ENCODE results near the gene DNMT3L.
"Not testable (repeated sequence)": the region's sequence is repeated elsewhere in the genome, so short reads cannot be mapped to it uniquely, and the experiment has no call there.

Gene DNMT3L

DNA sequence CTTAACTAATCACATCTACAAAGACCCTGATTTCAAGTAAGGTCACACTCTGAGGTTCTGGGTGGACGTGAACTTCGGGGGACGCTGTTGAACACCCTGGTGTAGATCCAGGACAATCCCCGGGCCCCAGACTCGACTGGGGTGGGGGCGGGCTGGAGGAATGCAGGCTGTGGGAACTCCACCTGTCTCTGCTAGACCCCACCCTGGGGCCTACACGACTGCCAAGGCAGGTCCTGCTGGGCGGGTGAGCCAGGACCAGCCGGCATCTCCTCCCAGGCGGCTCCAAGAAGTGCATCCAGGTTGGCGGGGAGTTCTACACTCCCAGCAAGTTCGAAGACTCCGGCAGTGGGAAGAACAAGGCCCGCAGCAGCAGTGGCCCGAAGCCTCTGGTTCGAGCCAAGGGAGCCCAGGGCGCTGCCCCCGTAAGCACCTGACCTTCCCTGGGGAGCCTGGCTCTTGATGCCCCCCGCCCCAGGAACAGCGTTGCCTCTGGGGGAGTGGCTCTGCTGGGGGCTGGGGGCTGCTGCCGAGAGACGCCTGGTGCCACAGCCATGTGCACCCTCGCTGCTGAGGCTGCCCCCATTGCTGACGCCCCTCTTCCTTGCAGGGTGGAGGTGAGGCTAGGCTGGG lies 27.8 kb upstream of the DNMT3L start:
- TF ChIP-seq CTCF (IDR thresholded peaks at IDR 0.05; ENCODE audit: insufficient read depth, missing control alignments): no peak
- DNase-seq (ENCODE audit: insufficient read length, low spot score): no peak
- FAIRE-seq: no peak

- TF ChIP-seq CTCF (IDR thresholded peaks at IDR 0.05; ENCODE audit: insufficient read depth, missing control alignments): no peak
- DNase-seq (ENCODE audit: insufficient read length, low spot score) (no peak), FAIRE-seq (no peak)
Measured at GRCh38 chr21:44288251-44289110, 26.8 kb upstream of the DNMT3L start.

GRCh38 chr21:44286716-44287632 lies 25.3 kb upstream of the DNMT3L start:
- TF ChIP-seq CTCF (IDR thresholded peaks at IDR 0.05; ENCODE audit: insufficient read depth, missing control alignments): no peak
- FAIRE-seq: no peak
- DNase-seq (ENCODE audit: insufficient read length, low spot score): no peak

DNA sequence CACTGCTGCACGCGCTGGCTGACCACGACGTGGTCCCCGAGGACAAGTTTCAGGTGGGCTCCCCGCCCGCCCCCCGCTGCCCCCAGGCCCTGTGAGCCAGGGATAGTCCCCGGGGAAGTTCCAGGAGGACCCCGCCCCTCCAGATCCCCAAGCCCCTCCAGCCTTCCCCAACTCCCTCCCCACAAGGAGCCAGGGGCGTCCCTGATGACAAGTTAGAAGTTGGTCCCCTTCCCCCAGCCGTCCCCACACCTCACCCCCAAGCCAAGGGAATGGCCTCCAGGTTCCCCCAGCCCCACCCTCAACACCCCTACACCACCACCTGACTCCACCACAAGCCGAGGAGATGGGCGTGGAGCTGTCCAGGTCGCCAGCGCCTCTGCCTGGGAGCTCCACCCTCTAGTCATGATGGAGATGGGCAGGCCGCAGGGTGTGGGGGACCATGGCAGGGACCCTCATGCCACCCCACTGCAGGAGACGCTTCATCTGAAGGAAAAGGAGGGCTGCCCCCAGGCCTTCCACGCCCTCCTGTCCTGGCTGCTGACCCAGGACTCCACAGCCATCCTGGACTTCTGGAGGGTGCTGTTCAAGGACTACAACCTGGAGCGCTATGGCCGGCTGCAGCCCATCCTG lies 24.5 kb upstream of the DNMT3L start:
- no peak for TF ChIP-seq CTCF (IDR thresholded peaks at IDR 0.05; ENCODE audit: insufficient read depth, missing control alignments)
- FAIRE-seq (no peak), DNase-seq (ENCODE audit: insufficient read length, low spot score) (no peak)

DNA sequence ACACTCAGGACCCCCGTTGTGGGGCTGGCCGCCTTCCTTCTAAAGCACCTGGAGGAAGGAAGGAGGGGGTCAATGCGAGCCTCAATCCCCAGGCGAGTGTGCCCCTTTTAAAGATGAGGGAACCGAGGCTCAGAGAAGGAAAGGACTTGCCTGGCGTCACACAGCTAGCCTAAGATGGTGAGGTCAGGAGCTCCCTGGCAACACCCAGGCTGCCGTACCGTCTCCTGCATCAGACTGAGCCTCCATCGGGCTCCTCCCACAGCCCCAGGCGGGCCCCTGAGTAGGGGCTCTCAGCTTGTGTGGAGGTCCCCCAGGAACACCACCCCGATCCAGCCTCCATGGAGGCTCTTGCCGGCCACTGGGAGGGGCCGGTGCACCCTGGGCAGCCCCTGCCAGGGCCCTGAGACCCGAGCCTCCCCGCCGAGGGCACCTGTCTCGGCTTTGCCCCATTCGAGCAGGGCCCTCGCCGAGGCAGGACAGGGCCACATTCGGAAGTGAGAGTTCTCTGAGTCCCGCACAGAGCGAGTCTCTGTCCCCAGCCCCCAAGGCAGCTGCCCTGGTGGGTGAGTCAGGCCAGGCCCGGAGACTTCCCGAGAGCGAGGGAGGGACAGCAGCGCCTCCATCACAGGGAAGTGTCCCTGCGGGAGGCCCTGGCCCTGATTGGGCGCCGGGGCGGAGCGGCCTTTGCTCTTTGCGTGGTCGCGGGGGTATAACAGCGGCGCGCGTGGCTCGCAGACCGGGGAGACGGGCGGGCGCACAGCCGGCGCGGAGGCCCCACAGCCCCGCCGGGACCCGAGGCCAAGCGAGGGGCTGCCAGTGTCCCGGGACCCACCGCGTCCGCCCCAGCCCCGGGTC lies 23.7 kb upstream of the DNMT3L start, which contains the start of gene AIRE:
TSS of gene AIRE (plus strand) at position 739 of the 855 bp plus-strand sequence. CDS start 131 bp downstream, outside the sequence.
- FAIRE-seq (no peak), DNase-seq (ENCODE audit: insufficient read length, low spot score) (no peak)
- no peak for TF ChIP-seq CTCF (IDR thresholded peaks at IDR 0.05; ENCODE audit: insufficient read depth, missing control alignments)

DNA sequence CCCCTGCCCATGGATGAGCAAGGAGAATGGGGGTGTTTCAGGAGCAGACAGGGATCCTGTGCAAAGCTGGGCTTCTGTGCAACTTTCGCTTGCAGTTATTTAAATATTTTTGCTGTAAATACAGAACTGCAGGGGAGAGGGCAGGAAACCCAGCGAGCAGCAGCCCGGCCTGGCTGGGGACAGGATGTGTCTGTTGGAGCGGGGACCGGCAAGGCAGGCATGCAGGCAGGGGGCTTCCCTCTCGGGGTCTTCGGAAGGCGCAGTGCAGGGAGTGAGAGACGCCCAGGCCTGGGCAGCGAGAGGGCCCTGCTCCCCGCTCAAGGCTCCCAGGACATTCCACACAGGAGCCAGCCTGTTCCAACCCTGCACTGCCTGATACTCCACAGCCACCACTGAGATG lies 22.3 kb upstream of the DNMT3L start:
- DNase-seq (ENCODE audit: insufficient read length, low spot score): no peak
- TF ChIP-seq CTCF (IDR thresholded peaks at IDR 0.05; ENCODE audit: insufficient read depth, missing control alignments): no peak
- FAIRE-seq: no peak

- not testable (repeated sequence) for FAIRE-seq; DNase-seq (ENCODE audit: insufficient read length, low spot score)
Measured at GRCh38 chr21:44283211-44283785, 21.6 kb upstream of the DNMT3L start.

Measured in D721Med (cell line).